HG02571 (cell line): ENCODE data around the gene OCA2.
"Not testable (repeated sequence)": the region's sequence is repeated elsewhere in the genome, so short reads cannot be mapped to it uniquely, and the experiment has no call there.

Experiments
- ATAC-seq: cut with Tn5 transposase; IDR thresholded peaks from one replicate; pipeline ENCODE4 v1.9.1; 2021; ENCODE audit warnings: mild to moderate bottlenecking, moderate library complexity; ENCODE audit not compliant: unreplicated experiment

Gene OCA2

GRCh38 chr15:28121577-28121976, 22.5 kb upstream of the OCA2 start:
- not testable (repeated sequence) for ATAC-seq

- no peak for ATAC-seq
These were observed 21.2 kb upstream of the OCA2 start for GRCh38 chr15:28120359-28120640.

- ATAC-seq, result no peak
These were observed 19.4 kb upstream of the OCA2 start for GRCh38 chr15:28118531-28118930.

DNA sequence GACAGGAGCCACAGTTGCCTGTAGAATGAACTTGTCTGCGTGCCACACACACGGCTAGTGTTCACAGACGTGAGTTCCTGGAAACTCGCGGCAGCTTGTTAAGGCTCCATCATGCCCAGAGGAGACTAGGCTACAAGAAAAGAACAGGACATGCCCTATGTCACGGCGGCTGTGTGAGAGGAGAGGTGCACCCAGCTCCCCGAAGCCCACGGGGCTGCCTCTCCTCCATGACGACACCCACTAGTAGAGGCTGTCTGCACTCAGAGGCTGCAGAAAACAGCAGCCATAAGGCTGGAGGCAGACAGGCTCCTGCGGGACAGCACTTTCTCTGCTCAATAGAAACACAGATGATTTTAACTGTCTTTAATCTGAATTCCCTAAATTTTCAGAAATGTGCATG, 19.0 kb upstream of the OCA2 start:
- ATAC-seq, result no peak

DNA sequence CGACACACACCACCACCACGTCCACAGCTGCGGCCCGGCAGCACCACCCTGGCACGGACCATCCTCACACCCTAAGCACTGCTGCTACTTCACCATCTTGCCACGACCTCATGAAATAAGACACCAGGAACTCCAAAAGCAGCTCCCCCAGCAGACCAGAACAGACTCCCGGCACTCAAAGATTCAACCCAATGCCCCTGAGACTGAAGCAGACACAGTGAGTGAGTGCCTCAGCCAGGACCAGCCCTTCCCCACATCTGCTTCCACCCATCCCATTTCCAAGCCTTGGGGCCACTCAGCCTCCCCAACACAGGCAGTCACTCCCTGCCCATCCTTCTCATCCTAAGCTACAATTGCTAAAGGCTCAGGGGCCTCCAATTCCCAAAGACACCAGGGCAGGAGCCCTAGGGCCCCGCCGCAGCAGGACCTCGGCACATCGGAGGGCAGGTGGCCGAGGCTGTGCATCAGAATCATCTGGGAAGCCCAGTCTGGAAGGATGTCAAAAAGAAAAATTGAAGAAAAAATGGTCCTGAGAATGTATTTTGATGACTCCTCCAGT, 18.4 kb upstream of the OCA2 start:
- no peak for ATAC-seq

DNA sequence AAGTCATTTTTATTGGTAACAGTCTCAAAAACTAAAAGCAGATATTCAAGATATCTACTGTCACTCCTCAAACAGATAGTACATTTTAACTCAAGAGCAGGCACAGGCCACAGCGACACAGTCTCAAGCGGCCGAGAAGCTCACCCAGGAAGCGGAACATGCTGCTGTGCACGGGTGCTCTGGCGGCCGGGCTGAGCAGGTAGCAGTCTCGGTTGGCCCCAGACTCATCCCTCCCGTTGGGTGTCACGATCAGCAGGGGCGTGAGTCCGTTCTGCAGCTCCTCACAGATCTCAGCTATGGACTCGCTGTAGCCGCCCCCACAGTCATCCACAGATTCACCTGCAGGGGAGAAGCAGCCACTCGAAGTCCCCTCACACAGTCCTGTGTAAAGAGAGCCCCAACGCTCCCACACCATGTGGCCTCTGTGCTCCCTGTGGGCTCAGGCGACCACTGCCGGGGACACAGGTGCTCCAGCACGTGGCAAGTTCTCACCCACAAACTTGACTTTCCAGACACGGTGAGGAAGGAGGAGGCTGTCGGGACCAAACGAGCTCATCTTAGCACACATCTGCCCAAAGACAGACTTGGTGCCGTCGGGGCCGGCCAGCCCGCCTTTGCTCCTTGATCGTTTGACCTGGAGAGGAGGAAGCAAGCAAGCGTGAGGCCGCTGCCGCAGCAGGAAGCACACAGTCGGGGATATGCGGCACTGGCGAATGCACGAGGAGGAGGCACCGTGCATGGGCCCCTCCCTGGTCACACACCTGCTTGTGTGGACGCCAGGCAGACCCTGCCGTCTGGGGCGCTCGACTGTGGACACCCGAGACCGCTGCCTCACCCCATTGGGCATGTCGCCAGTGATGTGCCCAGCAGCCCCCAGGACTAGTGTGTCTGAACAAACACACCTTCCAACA, 17.7 kb upstream of the OCA2 start:
- no peak for ATAC-seq

DNA sequence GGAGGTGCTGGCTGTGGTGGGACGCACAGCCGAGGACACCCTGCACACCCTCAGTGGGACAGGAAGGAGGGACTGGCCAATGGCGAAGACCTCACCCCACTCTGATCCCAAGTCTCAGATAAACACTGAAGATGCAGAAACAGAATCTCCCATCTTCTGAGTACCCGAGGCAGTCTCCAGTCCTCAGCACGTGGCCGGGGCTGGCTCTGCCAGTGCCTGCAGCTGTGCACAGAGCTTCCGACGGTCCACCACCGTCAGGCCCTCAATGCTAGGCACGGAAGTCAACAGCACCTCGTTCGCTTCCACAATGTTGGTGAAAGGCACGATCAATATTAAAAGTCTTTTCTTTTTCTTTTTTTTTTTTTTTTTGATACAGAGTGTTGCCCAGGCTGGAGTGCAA, 16.8 kb upstream of the OCA2 start:
- no peak for ATAC-seq

DNA sequence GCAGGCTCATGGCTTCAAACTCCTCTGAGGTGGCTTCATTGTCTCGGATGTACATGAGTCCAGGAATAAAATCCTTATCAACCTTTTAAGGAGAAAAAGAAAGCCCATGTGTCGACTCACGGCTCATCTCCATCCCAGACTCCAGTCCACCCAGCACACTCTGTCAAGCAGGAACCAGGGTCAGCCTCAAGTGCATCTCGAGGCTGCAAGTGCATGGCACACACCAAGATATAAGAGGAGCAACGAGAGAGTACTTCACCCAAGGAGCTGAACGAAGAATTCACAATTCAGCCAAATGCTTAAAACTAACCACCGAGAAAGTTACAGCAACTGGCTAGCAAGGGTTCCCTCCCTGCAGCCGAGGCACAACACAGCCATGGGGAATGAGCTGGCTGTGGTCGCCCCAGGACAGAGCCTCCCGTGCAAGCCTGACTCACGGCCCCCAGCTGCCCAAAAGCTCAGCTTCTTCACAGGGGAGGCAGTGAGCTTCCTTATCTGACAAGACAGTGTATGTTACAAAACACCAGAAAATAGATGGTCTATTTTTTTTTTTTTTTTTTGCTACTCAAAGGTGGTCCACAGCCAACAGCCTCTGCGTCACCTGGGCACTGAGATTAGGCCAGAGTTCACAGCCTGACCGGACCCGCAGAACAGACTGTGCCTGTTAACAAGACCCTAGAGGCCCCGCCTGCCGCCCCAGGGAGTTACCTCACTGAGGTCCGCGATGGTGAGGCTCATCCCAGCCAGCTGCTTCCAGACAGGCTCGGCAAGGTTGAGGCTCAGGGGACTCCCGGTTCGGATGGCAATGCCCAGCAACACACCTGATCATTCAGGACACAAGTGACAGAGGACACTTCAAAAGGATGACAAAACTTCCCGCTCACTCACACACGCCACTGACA, 15.9 kb upstream of the OCA2 start:
- ATAC-seq, result no peak

- no peak for ATAC-seq
These were observed 15.0 kb upstream of the OCA2 start for GRCh38 chr15:28114114-28114455.

GRCh38 chr15:28113394-28114113, 14.4 kb upstream of the OCA2 start:
- ATAC-seq, result no peak

- ATAC-seq, result no peak
These were observed 13.8 kb upstream of the OCA2 start for GRCh38 chr15:28112962-28113361.

- ATAC-seq, result no peak
These were observed 13.1 kb upstream of the OCA2 start for GRCh38 chr15:28112101-28112760.

DNA sequence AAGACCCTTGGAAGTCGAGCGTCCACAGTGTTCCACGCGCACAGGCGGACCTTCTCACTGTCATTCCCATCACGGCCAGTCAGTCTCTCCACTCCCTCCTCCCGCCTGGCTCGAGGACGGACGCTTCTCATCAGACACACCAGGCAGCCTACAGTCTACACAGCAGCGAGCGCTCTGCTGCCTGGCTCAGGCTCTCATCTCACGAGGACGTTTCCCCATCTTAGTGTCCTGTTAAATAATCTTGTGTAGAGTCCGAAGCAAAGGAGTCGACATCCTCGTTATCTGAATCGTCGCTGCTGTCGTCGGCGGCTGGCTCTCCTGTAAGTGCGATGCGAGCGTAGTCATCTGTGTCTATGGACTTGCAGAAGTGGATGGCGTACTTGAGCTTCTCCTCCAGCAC, 12.4 kb upstream of the OCA2 start:
- ATAC-seq, result no peak

DNA sequence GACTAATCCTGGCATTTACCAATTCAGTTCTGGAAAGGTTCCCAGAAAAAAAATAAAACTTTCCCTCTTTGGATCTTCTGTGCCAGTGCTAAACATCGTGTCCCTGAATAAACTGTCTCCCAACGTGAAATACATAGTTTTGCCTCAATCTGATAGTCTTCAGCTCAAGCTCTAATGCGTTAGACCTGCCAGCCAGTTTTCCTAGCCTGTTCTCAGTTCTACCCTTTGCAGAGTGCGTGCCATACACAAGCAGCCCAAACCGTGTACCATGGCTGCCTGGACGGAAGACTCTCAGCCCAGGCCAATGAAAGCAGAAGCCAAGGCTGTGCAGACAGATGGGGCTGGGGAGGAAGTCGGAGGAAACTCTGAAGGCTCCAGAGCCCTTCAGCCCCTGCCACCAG, 11.4 kb upstream of the OCA2 start:
- no peak for ATAC-seq

GRCh38 chr15:28109626-28110455, 10.7 kb upstream of the OCA2 start:
- ATAC-seq, result no peak

DNA sequence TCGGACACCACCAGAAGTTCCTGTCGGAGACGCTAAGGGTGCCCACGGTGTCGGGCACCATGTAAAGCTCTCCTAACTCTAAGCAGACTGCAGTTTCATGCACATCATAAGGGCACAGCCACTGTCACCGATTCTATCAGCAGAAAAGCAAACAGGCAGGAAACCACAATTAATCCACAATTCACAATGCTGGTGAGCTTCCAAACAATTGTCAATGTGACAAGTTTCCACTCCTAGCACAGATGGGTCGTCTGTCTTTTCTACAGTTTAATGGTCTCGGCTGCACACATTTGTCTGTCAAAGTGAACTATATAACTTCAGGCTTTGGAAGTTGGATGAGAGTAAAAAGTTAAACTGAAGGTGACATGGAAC, 8.8 kb upstream of the OCA2 start:
- ATAC-seq, result no peak

DNA sequence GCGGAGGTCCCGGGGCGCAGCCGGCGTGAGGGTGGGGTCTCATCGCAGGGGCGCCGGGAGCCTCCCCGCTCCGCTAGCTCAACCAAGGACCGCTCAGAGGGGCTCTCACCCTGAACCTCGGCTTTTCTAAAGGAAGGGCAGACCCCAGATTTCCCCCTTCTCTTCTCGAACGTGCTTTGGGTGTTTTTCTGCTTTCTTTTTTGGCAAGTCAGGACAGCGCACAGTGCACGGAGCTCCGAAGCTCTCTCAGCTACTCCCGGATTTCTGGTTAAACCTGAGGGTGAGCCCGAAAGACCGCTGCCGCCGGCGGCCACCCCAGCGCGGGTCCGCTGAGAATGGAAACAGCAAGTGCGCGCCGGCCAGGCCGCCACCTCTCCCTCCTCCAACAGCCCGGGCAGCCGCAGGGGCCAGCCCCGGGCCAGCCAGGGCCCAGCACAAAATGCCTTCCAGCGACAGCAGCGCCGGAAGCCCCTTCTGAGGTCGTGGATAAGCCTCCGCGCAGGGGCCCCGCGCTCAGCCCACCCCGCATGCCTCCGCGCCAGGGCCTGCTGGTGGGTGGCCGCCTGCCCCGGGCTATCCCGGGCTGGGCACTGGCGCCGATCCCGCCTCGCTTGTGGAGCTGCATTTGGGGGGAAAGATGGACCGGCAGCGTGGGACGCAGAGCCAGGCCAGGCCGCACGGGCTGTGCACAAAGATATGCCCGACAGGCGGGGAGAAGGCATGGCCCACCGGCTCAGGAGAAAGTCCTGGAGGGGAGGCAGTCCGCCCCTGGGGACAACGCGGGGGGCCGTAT, 8.2 kb upstream of the OCA2 start:
- no peak for ATAC-seq

- ATAC-seq, result no peak
These were observed 7.4 kb upstream of the OCA2 start for GRCh38 chr15:28106294-28107110.
